Measurements from ENCODE around the gene SORL1-AS1.

Gene SORL1-AS1

GRCh38 chr11:121461843-121462242, 9.1 kb upstream of the SORL1-AS1 start:
- no peak for DNase-seq
- Histone ChIP-seq H3K36me3 (ENCODE audit: insufficient read depth in 1 of 2, low read depth in 1 of 2) (no peaks in the 10 kb centered on the region), H3K4me3 (no peak overlapping the region), H3K27me3 (ENCODE audit: insufficient read depth in 3 of 3, low read length in 2 of 3) (no peaks in the 10 kb centered on the region), H3K9me3 (no peaks in the 10 kb centered on the region), H3K27ac (no peak overlapping the region), H3K4me1 (no peaks in the 10 kb centered on the region)
- intact Hi-C loops (cut with DNase I) = no loop called here
- no peak for ATAC-seq
- 93 to 94% (median 94%) methylated on average over 7 of the region's 7 CpGs for WGBS, 3 donors
- TF ChIP-seq CTCF (IDR thresholded peaks at IDR 0.05) = no peak

GRCh38 chr11:121460941-121461514, 8.3 kb upstream of the SORL1-AS1 start:
- H3K36me3 ChIP-seq (ENCODE audit: insufficient read depth in 1 of 2, low read depth in 1 of 2) = no peaks in the 10 kb centered on the region
- 57 to 67% (median 64%) methylated on average over 4 of the region's 4 CpGs for WGBS, 3 donors
- TF ChIP-seq CTCF (IDR thresholded peaks at IDR 0.05) = no peak
- H3K27me3 ChIP-seq (ENCODE audit: insufficient read depth in 3 of 3, low read length in 2 of 3) = no peaks in the 10 kb centered on the region
- no peak overlapping the region for H3K27ac ChIP-seq
- H3K4me3 ChIP-seq = no peak overlapping the region
- no peaks in the 10 kb centered on the region for H3K4me1 ChIP-seq
- H3K9me3 ChIP-seq = no peaks in the 10 kb centered on the region
- no peak for DNase-seq
- peak in 1 of 4 donors; percentile 45 for ATAC-seq
- intact Hi-C loops (cut with DNase I) = no loop called here

- 78 to 88% (median 81%) methylated on average over 7 of the region's 7 CpGs for WGBS, 3 donors
- no peak overlapping the region for H3K4me3 ChIP-seq
- intact Hi-C loops (cut with DNase I) = loop anchor here in 1 of 2 donors (10.0 kb wide), 1 partner anchor 135 kb away; no protein-coding TSS in a partner anchor
- H3K27ac ChIP-seq = no peak overlapping the region
- ATAC-seq = peak in 1 of 4 donors; percentile 40
- no peaks in the 10 kb centered on the region for H3K4me1 ChIP-seq
- no peak for DNase-seq
- no peaks in the 10 kb centered on the region for H3K9me3 ChIP-seq
- no peak for TF ChIP-seq CTCF (IDR thresholded peaks at IDR 0.05)
- H3K36me3 ChIP-seq (ENCODE audit: insufficient read depth in 1 of 2, low read depth in 1 of 2) = no peaks in the 10 kb centered on the region
- no peaks in the 10 kb centered on the region for H3K27me3 ChIP-seq (ENCODE audit: insufficient read depth in 3 of 3, low read length in 2 of 3)
These were observed 6.7 kb upstream of the SORL1-AS1 start for GRCh38 chr11:121459413-121460017.

- Histone ChIP-seq H3K9me3 (no peaks in the 10 kb centered on the region), H3K27me3 (ENCODE audit: insufficient read depth in 3 of 3, low read length in 2 of 3) (no peaks in the 10 kb centered on the region), H3K27ac (no peak overlapping the region), H3K36me3 (ENCODE audit: insufficient read depth in 1 of 2, low read depth in 1 of 2) (no peaks in the 10 kb centered on the region), H3K4me3 (no peak overlapping the region), H3K4me1 (no peaks in the 10 kb centered on the region)
- intact Hi-C loops (cut with DNase I) = loop anchor here in 1 of 2 donors (10.0 kb wide), 1 partner anchor 134 kb away; no protein-coding TSS in a partner anchor
- 90 to 94% (median 93%) methylated on average over 9 of the region's 9 CpGs for WGBS, 3 donors
- no peak for DNase-seq
- no peak for TF ChIP-seq CTCF (IDR thresholded peaks at IDR 0.05)
- ATAC-seq = no peak
These were observed 5.8 kb upstream of the SORL1-AS1 start for GRCh38 chr11:121458551-121458950.
